ENCODE measurements around the gene ACSL1. TPM values are rescaled to one million over a fixed set of nuclear protein-coding genes. Genes with fewer than 3 reads are reported as not detected.

Gene ACSL1
- total RNA-seq, 1 experiment from 2014 or later: 3.5 TPM

GRCh38 chr4:184715526-184715925 is 110.2 kb downstream of the ACSL1 start:
- no peak overlapping the region for H2AFZ ChIP-seq (ENCODE audit: low read length)
- no peak for TF ChIP-seq CTCF (conservative IDR thresholded peaks at IDR 0.05)
- H3T11ph ChIP-seq (ENCODE audit: low read length): no peak overlapping the region
- H2BK5ac ChIP-seq (ENCODE audit: insufficient read length, low read length): no peak overlapping the region
- H3K9ac ChIP-seq (ENCODE audit: extremely low read depth, insufficient read length, low read length): no peak overlapping the region
- H3K14ac ChIP-seq (ENCODE audit: insufficient read depth, low read length): no peak overlapping the region
- H3K9me3 ChIP-seq (ENCODE audit: control insufficient read depth, low read depth, low read length): no peaks in the 10 kb centered on the region
- no peaks in the 10 kb centered on the region for H3K27me3 ChIP-seq (ENCODE audit: insufficient read depth, low read length)
- no peak overlapping the region for H3K23ac ChIP-seq (ENCODE audit: insufficient read length, low read depth, low read length)
- no peak overlapping the region for H3K18ac ChIP-seq (ENCODE audit: insufficient read length, low read depth, low read length)
- H2BK12ac ChIP-seq (ENCODE audit: insufficient read length, low read depth, low read length): no peak overlapping the region
- no peak overlapping the region for H4K91ac ChIP-seq (ENCODE audit: insufficient read length, low read depth, low read length)
- no peak for DNase-seq
- H2BK15ac ChIP-seq (ENCODE audit: low read depth, low read length): no peak overlapping the region
- no peak overlapping the region for H3K4me2 ChIP-seq (ENCODE audit: insufficient read depth, insufficient read length, low read length)
- H3K27ac ChIP-seq (ENCODE audit: insufficient read length, low read depth, low read length): no peak overlapping the region
- Mint-ChIP-seq H3K36me3 (ENCODE audit: insufficient read depth in 1 of 3, low read depth in 3 of 3) (peaks cover 35 to 87% (median 84%) of the 10 kb centered on the region in 3 experiments), H3K27me3 (ENCODE audit: low read depth) (no peaks in the 10 kb centered on the region), H3K27ac (no peak overlapping the region), H3K9me3 (no peaks in the 10 kb centered on the region), H3K4me3 (no peak overlapping the region), H3K4me1 (no peaks in the 10 kb centered on the region)
- H3K79me1 ChIP-seq (ENCODE audit: insufficient read depth, low read depth, low read length, poor library complexity, severe bottlenecking): no peaks in the 10 kb centered on the region
- no peak overlapping the region for H3K4ac ChIP-seq (ENCODE audit: low read depth, low read length)
- H2BK20ac ChIP-seq (ENCODE audit: low read depth, low read length, poor library complexity, severe bottlenecking): no peak overlapping the region
- H4K5ac ChIP-seq (ENCODE audit: insufficient read length, low read depth, low read length): no peak overlapping the region
- WGBS (ENCODE audit: extremely low coverage, insufficient read length, low lambda C conversion rate): no CpG with 5 or more reads among the region's 4 CpGs
- no peaks in the 10 kb centered on the region for H3K23me2 ChIP-seq (ENCODE audit: insufficient read length, low read depth, low read length, poor library complexity, severe bottlenecking)
- H2AK5ac ChIP-seq (ENCODE audit: insufficient read length, low read length): no peak overlapping the region
- H4K20me1 ChIP-seq (ENCODE audit: control insufficient read depth, insufficient read depth, insufficient read length): no peaks in the 10 kb centered on the region
- no peaks in the 10 kb centered on the region for H3K4me1 ChIP-seq (ENCODE audit: insufficient read depth, low read length)
- no peak overlapping the region for H4K8ac ChIP-seq (replicated peaks; ENCODE audit: insufficient read length, low read depth, low read length)
- H3K56ac ChIP-seq (ENCODE audit: insufficient read length, low read depth, low read length): no peak overlapping the region
- no peak overlapping the region for H2BK120ac ChIP-seq (ENCODE audit: low read depth, low read length, poor library complexity, severe bottlenecking)
- peaks cover 3% of the 10 kb centered on the region for H3K79me2 ChIP-seq (ENCODE audit: insufficient read depth, low read length)
